Inflammatory macrophage (primary cell): ENCODE data around the gene CT45A6.
"Not testable (repeated sequence)": the region's sequence is repeated elsewhere in the genome, so short reads cannot be mapped to it uniquely, and the experiment has no call there.

Source experiments
- DNase-seq, 2 donors: peaks; one replicate each; pipeline ENCODE4 v3.0.0-alpha.2; 2020 to 2022
- total RNA-seq, 18 experiments: gene quantifications; one replicate each; lab custom pipeline; 2026; ENCODE audit warnings: mixed read lengths in 6 of 18, inconsistent platforms in 2 of 18; lab: John Stamatoyannopoulos, UW

CT45A6 gene
- 0 reads per million in 18 experiments for total RNA-seq

- DNase-seq = not testable (repeated sequence)
Observed at GRCh38 chrX:135802687-135803086, at the start of gene CT45A6. TSS of gene CT45A6 (minus strand) at chrX:135802787. CDS start at chrX:135798993, 3,794 bp downstream.

- not testable (repeated sequence) for DNase-seq
Observed at GRCh38 chrX:135837180-135837579, 34.6 kb upstream of the CT45A6 start, which contains the start of gene CT45A7. TSS of gene CT45A7 (minus strand) at chrX:135837280. CDS start at chrX:135833533, 3,747 bp downstream.

- not testable (repeated sequence) for DNase-seq
Observed at GRCh38 chrX:135819912-135820311, 17.3 kb upstream of the CT45A6 start, which contains the start of gene CT45A2. TSS of gene CT45A2 (minus strand) at chrX:135820012. CDS start at chrX:135816265, 3,747 bp downstream.

- DNase-seq = not testable (repeated sequence)
Observed at GRCh38 chrX:135785403-135785802, 17.2 kb downstream of the CT45A6 start, which contains the start of gene CT45A5. TSS of gene CT45A5 (minus strand) at chrX:135785503. CDS start at chrX:135781729, 3,774 bp downstream.

GRCh38 chrX:135768091-135768490 is 34.5 kb downstream of the CT45A6 start, which contains the start of gene CT45A3:
TSS of gene CT45A3 (minus strand) at chrX:135768191. CDS start at chrX:135764444, 3,747 bp downstream.
- not testable (repeated sequence) for DNase-seq

- not testable (repeated sequence) for DNase-seq
Observed at GRCh38 chrX:135744739-135745138, 57.8 kb downstream of the CT45A6 start.
